ENCODE results near the gene WDFY3. TPM values are rescaled to one million over a fixed set of nuclear protein-coding genes. Genes with fewer than 3 reads are reported as not detected.

WDFY3 gene
- total and polyA plus RNA-seq, 2 of the 4 experiments (the other 2 are of a cell fraction): 12.5 to 58.1 TPM

DNA sequence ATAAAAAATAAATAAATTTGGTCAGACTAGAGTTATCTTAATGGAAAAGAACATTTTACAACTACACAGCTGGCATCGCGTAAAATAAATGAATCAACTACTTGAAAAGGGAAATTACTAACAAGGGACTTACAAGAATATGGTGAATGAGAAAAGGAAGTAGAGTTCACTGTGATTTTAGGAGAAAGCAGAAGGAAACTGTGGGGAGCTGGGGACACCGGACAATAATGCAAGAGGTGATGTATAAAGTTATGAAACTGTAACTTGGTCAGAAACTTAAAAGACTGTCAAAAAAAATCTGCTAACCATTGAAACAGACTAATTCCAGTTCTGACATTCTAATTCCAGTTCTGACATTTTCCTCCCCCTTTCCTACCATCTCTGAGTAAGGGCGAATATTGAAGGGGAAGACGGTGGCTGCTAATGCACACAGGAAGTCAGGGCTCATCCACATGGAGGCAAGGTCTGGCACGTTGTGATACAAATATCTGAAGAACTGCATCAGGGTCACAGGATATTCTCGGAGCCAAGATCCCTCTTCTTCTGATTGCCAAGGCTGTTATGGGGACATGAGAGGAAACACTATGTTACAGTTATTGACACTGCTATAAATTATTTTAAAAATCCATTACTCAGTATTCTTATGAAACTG, 213.0 kb downstream of the WDFY3 start:
- intact Hi-C loops (cut with micrococcal nuclease): loop anchor here (5.0 kb wide), 1 partner anchor 1111 kb away; no protein-coding TSS in a partner anchor
- no peak for ATAC-seq (ENCODE audit: low read depth)
- WGBS, 2 experiments (ENCODE audit: extremely low coverage in 2 of 2, insufficient read length in 1 of 2): 67% methylated on average over 3 of the region's 7 CpGs; no CpG with 5 or more reads in 1 of the 2 experiments

More for the DNA sequence above, 213.0 kb downstream of the WDFY3 start:
- H3K56ac ChIP-seq (ENCODE audit: extremely low read depth, insufficient read depth, low read length): no peak overlapping the region
- H3K4me1 ChIP-seq (ENCODE audit: control insufficient read depth, insufficient read depth, low read length): no peaks in the 10 kb centered on the region
- H4K8ac ChIP-seq (ENCODE audit: low read depth in 2 of 2, low read length in 2 of 2): no peak overlapping the region
- no peak overlapping the region for H3K4me2 ChIP-seq (ENCODE audit: low read depth, low read length)
- no peak overlapping the region for H2AK9ac ChIP-seq (replicated peaks; ENCODE audit: low read depth, low read length, poor library complexity)
- no peak overlapping the region for H2BK120ac ChIP-seq (ENCODE audit: low read depth, low read length)
- no peak overlapping the region for H3K9ac ChIP-seq (ENCODE audit: low read depth, low read length)
- H3K4ac ChIP-seq (ENCODE audit: low read depth, low read length): no peak overlapping the region
- H3K9me1 ChIP-seq (ENCODE audit: insufficient read depth, low read length): no peaks in the 10 kb centered on the region
- no TSS peak for BruUV-seq (replicated peaks)
- no peak overlapping the region for H4K5ac ChIP-seq (ENCODE audit: low read depth, low read length)
- DNase-seq: no peak
- no peaks in the 10 kb centered on the region for H3K9me3 ChIP-seq (ENCODE audit: control insufficient read depth, insufficient read depth, low read length)
- no peak overlapping the region for H2AFZ ChIP-seq (replicated peaks; ENCODE audit: low read length, poor library complexity)
- H3K14ac ChIP-seq (replicated peaks; ENCODE audit: low read depth, low read length): no peak overlapping the region
- H3K18ac ChIP-seq (ENCODE audit: low read depth, low read length): no peak overlapping the region
- H4K91ac ChIP-seq (ENCODE audit: insufficient read depth, low read depth, low read length): no peak overlapping the region
- TF ChIP-seq CHD1 (IDR thresholded peaks at IDR 0.05; ENCODE audit: low read depth, low read length): no peak
- TF ChIP-seq RAD21 (IDR thresholded peaks at IDR 0.05; ENCODE audit: low read length): no peak
- no peak overlapping the region for H3K4me3 ChIP-seq (ENCODE audit: insufficient read depth, low read depth, low read length)
- no peaks in the 10 kb centered on the region; a peak in 1 of 4 replicates for H3K79me1 ChIP-seq (ENCODE audit: low read depth in 1 of 2, low read length in 2 of 2)
- ChIA-PET CTCF (no interaction called here), POLR2A (ENCODE audit: unreplicated experiment) (no interaction called here)
- in situ Hi-C loops (cut with MboI; ENCODE audit: low sequenced_read_pairs): loop anchor here (5.0 kb wide), 1 partner anchor 214 kb away; the partner anchor contains the start of gene WDFY3
- no peak overlapping the region for H3K27ac ChIP-seq (ENCODE audit: insufficient read depth, low read length)
- no peak overlapping the region for H3K23ac ChIP-seq (ENCODE audit: low read depth, low read length)
- no peaks in the 10 kb centered on the region for H3K27me3 ChIP-seq (ENCODE audit: control insufficient read depth, insufficient read depth, low read length)
- dilution Hi-C loops (cut with HindIII; ENCODE audit: low sequenced_read_pairs, unreplicated experiment): no loop called here
- no peak overlapping the region for H2BK20ac ChIP-seq (ENCODE audit: low read depth, low read length)
- H2BK15ac ChIP-seq (ENCODE audit: low read depth, low read length): no peak overlapping the region
- no peak overlapping the region for H2AK5ac ChIP-seq (ENCODE audit: low read depth, low read length)
- H2BK5ac ChIP-seq (ENCODE audit: low read depth, low read length, poor library complexity, severe bottlenecking): no peak overlapping the region
- H3K36me3 ChIP-seq (ENCODE audit: control insufficient read depth, insufficient read depth, low read length): peaks cover 27% of the 10 kb centered on the region
- H4K20me1 ChIP-seq (ENCODE audit: insufficient read depth, low read length): no peaks in the 10 kb centered on the region; the same call in 1 of the 2 replicates
